HG03060 (cell line): ENCODE measurements around the gene IRAK4.
A peak's percentile ranks its signal among the peaks of the same experiment; 100 is the strongest.
"Not testable (repeated sequence)": the region's sequence is repeated elsewhere in the genome, so short reads cannot be mapped to it uniquely, and the experiment has no call there.

Experiments
- ATAC-seq: cut with Tn5 transposase; IDR thresholded peaks from one replicate; pipeline ENCODE4 v1.9.1; 2021; ENCODE audit warnings: low read depth, moderate number of reproducible peaks; ENCODE audit not compliant: unreplicated experiment

Gene IRAK4

GRCh38 chr12:43758728-43759563, at the start of gene IRAK4, which contains the start of gene PUS7L:
Gene IRAK4, plus strand, starts transcription at chr12:43758951. Its CDS starts 9,161 bp downstream, at chr12:43768112.
Gene PUS7L, minus strand, starts transcription at chr12:43758790. Its CDS starts 3,545 bp downstream, at chr12:43755245.
- peak; percentile 97 for ATAC-seq

DNA sequence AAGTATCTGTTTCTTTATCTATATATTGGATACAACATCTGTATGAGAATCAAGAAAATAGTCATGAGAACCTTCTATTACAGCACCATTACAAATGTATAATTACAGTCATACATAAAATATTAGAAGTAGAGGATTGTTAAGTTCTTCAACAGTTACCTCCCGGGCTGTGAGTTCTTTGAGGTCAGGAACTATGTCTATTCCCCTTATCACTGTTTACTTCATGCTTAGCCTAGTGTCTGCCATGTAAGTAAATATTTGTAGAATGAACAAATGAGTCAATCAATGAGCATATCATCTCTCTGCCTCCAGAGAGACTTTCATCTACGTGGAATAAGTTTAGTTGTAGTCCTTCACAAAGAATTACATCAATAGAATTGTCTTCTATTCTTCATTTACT, 47.4 kb upstream of the IRAK4 start:
- ATAC-seq, result no peak

DNA sequence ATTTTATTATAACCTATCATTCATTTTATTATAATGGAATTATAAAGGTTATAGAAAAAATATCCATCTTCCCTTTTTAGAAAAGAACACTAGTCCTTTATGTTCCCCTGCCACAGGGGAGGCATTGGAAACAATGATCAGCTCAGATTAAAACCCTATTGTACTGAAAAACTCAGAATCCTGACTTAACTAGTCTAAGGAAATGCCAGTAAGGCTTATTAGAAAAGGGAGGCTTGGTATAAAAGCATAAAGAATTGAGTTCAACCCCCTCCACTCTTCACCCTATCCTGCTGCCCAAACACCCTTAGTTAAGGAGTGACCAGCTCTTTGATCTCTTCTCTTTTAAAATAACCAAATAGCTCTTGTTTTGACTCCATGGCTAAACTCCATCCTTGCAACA, 36.1 kb upstream of the IRAK4 start:
- ATAC-seq, result no peak

DNA sequence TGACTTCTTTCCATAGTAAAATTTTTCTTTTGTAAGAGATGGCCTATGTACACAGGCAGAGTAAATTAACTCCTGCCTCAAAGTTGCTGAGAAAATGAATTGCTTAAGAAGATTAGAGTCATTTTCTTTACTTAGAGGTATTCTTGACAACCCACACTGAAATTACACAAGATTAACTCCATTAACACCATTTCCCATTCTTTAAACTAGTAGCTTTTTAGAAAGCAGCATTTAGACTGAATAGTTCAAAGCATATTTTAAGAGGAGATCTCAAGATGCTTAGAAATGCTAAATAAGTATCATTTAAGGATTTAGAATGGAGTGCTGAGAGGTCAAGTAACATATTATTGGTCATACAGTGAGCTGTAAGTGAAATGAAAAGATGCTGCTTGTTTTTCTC, 35.6 kb upstream of the IRAK4 start:
- ATAC-seq, result no peak

DNA sequence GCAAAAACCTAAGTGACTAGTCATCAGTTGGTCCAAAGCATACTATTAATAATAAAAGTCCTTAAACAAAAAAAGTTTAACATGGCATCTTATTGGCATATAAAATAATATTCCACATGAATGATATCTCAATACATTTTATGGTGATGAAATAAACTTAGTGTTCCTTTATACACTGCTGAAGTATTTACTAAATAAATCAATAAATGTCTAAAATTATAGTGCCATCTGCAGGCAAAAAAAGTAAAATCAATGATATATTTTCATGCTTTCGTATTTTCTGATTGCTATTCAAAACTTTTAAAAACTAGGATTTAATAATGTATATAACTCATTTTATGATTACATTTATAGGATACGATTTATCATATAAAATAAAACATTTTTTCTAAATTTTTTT, 30.6 kb upstream of the IRAK4 start:
- no peak for ATAC-seq

DNA sequence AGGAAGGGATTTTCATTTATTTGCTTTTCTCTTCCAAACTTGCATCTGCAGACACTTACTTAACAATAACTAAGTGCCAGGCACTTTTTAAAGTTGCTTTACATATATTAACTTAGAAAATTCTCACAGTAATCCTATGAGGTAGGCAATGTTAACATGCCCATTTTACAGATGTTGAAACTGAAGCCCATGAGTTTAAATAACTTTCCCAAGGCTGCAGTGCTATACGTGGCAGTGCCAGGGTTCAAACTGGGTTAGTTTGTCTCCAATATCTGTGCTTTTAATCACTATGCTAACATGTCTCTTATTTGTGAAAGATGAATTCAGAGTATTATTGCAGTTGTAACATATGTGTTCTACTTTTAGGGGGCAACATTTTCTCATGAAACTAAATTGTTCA, 30.1 kb upstream of the IRAK4 start:
- ATAC-seq, result no peak

DNA sequence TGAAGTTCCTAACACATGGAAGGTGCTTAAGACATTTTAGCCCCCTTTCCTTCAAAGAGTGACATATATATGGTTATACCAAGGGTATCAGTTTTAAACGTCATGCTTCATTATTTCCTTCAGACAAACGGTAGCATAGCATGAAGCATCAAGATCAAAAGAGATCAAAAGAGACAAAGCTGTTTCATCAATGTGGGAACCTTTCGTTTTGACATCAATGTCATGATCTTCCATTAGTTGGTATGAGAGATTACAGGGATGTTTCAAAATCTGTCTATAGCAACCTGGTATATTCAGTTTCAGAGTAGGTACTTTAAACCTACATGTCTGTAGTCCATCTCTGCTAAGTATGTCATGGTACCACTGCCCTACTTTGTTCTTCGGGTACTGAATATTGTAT, 28.5 kb upstream of the IRAK4 start:
- no peak for ATAC-seq

GRCh38 chr12:43733687-43734086, 25.1 kb upstream of the IRAK4 start:
- no peak for ATAC-seq

DNA sequence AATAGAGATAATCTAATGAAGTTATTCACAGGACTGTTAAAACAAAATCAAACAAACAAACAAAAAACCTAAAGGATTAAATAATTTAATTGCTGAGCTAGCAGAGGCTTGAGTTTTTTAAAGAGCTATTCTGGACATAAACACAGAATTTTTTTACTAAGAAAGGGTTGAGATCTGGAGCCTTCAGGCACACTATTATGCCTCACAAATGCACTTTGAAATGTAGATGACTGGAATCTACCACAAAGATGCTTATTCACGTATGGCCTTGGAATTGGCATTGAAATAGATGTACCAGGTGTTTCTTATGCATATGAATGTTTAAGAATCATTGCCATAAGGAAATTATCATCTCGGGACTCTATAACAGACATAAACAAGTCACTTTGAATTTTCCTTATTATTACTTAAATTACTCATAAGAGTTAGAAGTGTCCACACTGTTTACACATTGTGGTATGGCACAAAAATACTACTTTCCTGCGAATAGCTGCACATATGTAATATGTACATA, 21.8 kb upstream of the IRAK4 start:
- ATAC-seq, result no peak

DNA sequence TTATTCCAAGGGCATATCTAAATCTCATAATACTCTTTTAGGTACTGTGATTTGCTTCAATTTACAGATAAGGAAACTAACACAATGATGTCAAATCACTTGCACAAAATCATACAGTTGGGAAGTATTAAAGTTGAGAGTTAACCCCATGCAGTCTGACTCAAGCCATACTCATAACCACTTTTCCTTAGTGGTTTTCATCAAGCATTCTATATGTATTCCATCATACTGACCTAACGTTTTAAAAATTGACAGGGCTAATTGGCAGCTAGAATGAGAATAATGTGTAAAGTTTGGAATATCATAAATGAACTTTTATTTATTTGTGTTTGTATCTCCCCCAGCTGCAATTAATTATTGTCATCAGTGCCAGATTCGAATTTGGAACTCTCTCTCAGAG, 21.1 kb upstream of the IRAK4 start:
- ATAC-seq, result no peak

GRCh38 chr12:43740511-43741100, 18.1 kb upstream of the IRAK4 start:
- ATAC-seq, result no peak

DNA sequence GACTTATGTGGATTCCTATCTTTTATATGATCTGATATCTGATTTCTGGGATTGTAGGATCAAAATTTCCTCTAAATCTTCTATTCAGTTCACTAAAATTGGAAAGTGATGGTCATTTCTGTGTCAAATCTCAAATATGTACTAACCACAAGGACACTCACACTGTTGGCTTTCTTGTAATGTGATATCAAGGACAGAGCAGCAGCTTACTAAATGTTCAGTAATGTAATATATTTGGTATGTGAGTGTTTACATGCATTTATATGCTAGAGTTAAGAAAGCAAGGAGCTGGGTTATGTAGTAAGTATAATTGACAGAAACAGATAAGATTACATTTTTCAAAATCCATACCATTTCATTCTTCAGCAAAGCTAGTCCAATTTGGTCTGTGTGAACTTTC, 16.6 kb upstream of the IRAK4 start:
- no peak for ATAC-seq

DNA sequence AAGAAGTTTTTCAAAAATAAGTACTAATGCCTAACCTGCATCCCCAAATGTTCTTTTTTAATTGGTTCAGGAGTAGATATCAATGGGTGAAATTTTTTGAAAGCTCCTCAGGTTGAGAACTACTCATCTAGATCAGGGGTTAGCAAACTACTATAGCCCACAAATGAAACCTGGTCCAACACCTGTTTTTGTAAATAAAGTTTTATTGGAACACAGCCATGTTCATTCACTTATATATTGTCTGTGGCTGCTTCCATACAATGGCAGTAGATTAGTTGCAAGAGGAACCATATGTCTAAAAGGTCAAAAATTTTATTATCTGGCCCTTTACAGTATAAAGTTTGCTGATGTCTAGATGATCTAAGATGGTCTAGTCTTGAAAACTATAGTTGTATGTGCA, 13.9 kb upstream of the IRAK4 start:
- no peak for ATAC-seq

GRCh38 chr12:43749016-43749415, 9.7 kb upstream of the IRAK4 start:
- ATAC-seq, result no peak

DNA sequence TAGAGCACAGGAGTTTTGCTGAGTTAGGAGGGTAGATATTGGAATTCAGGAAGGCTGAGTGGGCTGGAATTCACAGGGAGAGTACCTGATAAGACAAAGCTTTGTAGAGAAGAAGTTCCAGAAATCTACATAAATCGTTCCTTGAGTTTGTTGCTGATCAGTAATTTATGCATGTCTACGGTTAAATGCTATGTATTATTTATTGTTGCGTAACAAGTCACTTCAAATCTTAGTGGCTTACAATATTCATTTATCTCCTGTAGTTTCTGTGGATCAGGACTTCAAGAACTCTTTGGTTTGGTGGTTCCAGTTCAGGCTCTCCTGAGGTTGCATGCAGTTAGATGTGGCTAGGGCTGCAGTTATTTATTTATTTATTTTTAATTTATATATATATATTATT, 7.9 kb upstream of the IRAK4 start:
- ATAC-seq, result no peak

- not testable (repeated sequence) for ATAC-seq
Measured at GRCh38 chr12:43751360-43751759, 7.4 kb upstream of the IRAK4 start.

GRCh38 chr12:43754015-43754414, 4.7 kb upstream of the IRAK4 start:
- ATAC-seq, result no peak

GRCh38 chr12:43758247-43758727, 464 bp upstream of the IRAK4 start:
- no peak for ATAC-seq

DNA sequence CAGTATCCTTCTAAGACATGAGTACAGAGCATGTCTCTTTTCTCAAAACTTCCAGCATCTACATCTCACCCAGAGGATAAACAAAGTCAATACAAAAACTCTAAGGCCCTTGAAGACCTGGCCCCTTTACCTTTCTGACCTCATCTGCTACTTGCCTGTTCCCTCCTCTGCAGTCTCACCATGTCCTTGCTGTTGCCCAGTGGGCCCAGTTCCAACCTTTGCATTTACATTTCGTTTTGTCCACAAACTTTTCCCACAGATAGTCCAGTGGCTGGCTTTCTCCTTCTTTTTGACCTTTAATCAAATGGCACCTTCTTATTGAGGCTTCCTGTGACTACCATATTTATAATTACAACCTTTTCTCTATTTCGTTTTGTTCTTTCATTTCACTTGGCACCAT, 1.6 kb downstream of the IRAK4 start:
- ATAC-seq, result no peak

GRCh38 chr12:43761500-43761899, 2.7 kb downstream of the IRAK4 start:
- no peak for ATAC-seq

- no peak for ATAC-seq
Measured at GRCh38 chr12:43762596-43762995, 3.8 kb downstream of the IRAK4 start.

GRCh38 chr12:43763769-43764168, 5.0 kb downstream of the IRAK4 start:
- ATAC-seq, result no peak
